Measurements from ENCODE around the gene ZNF652.
"Not testable (repeated sequence)": the region's sequence is repeated elsewhere in the genome, so short reads cannot be mapped to it uniquely, and the experiment has no call there.

Gene ZNF652

DNA sequence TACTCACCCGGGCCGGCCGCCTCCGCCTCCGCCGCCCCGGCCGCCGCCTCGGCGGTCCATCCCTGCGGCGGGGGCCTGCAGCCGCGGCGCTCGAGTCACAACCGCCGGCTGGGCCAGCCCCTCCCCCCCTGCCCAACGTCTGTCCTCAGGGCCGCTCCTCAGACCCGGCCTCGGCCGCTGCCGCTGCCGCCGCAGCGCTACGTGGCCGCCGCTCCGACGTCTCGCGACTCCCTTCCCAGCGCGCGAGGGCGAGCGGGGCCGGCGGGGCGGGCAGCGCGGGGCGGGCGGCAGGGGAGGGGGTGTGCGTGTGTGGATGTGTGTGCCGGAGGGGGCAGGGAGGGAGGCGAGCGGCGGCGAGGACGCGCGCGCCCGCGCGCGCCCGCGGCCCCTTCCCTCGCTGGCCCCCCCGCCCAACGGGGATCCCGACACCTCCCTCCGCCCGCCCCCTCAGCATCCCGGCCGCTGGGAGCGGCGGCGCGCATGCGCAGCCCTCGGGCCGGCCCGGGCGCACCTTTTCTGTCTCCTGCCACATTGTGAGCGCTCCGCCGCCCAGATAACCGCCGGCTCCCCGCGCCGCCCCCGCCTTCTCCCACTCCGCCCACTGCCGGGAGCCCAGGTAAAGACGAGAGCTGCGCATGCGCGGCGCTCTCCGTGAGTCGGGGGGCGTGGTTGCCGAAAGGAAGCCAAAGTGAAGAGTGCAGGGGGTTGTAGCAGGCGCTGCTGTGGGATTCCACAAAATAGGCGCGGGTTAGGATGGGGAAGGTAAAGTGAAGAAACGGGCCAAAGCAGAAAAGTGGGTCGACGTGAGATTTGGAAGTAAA is at the start of gene ZNF652:
TSS of gene ZNF652 (minus strand) at position 349 of the 821 bp plus-strand sequence. CDS start 44,525 bp downstream, outside the sequence.
- DNase-seq (ENCODE audit: low spot score) = peak; percentile 93

DNA sequence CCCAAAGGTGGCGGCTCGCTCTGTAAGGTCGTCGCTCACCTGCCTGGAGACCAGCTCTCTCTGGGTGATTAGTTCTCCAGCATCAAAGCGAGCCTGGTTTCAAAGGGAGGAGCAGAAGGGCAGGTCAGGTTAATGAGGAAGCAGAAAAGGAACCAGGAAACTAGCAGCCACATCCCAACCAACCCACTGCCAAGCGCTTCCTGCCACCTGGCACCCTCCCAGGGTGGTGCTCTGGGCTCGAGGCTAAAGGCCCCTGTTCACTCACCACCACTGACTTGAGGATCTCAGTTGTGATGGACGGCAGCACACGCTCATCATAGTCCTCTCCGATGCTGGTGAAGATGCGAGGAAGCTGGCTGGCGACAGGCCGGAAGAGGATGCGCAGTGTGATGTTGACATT is 47.0 kb upstream of the ZNF652 start:
- no peak for DNase-seq (ENCODE audit: low spot score)

DNA sequence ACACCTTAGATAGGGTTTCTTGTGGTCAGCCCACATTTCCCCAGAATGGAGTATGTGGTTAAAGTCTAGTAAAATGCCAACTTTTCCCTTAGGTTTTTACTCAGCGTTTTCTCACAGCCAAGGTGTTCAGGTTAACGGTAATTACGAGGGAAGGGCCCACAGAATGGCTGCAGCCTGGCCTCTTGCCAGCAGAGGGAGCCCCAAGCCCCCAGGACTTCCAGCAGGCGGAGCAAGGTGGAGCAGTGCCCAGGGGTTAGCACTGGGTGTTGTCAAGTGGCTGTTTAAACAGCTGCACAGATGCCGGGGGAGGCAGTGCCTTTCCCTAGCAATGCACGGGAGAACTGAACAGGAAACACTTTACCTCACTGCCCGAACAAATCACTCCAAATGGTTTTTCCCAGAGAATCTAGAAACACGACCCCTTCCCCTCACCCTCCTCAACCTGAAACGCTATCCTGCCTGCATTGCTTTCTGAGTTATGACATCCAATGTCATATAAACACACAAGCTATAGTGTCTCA is 46.0 kb upstream of the ZNF652 start:
- no peak for DNase-seq (ENCODE audit: low spot score)

DNA sequence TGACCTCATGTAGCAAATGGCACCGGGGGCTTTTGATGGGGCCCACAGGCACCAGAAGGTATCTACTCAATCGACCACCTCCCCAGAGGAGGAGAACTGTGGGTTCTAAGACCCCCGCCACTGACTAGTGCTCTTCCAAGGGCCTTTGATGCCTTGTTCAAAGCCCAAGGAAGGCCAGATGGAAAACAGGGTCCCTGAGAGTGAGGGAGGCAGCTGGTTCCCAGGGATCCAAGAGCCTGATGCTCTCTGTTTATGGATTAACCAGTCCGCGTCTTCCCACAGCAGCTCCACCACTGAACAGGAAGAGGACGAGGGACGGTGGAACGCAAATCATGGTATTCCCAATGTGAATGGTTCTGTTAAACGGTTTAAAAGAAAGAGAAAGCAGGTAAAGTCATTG is 45.0 kb upstream of the ZNF652 start:
- DNase-seq (ENCODE audit: low spot score) = no peak

DNA sequence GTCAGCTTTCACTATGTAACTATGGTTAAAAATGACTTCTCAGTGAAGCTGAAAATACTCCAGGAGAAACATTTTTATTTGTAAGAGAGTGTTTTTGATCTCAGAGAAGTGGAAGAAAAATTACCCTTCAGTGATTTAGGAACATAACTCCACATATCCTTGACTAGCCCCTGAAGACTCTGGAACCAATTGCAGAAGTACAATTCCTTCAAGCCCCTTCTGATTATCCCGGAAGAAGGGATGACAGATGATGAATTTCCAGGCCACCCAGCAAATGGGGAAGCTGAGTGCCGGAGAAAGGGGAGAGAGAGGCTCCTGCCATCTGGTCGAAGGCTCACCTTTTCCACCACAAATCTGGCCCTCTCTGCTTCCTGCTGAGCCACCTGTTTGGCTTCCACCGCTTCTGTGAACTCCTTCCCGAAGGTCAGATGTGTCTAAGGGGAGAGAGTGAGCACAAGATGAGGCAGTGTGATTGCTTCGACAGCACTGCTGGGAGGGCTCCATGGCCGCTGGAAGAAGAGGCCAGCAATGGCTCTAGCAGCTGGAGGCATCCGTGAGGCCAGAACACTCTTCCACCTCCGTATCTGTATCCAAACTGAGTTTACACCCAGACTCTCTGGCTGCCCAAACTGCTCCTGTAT is 44.5 kb upstream of the ZNF652 start:
- no peak for DNase-seq (ENCODE audit: low spot score)

DNA sequence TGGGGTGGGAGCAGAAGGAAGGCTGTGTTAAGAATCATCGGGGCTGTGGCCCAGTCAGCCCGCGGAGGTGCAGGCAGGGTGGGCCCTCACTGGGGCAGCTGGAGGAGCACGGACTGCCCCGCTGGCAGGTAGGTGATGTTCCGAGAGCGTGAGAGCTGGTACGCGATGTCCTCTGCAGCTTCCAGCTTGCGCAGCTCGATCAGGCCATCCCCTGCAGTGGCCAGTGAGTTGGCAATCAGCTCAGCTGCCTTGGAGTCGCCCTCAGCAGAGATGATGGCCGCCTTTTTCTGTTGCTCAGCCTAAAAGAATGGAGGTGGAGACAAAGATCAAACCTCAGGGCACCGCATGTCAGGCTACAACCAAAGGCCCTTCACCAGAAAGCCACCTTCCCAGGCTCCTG is 42.9 kb upstream of the ZNF652 start:
- no peak for DNase-seq (ENCODE audit: low spot score)

DNA sequence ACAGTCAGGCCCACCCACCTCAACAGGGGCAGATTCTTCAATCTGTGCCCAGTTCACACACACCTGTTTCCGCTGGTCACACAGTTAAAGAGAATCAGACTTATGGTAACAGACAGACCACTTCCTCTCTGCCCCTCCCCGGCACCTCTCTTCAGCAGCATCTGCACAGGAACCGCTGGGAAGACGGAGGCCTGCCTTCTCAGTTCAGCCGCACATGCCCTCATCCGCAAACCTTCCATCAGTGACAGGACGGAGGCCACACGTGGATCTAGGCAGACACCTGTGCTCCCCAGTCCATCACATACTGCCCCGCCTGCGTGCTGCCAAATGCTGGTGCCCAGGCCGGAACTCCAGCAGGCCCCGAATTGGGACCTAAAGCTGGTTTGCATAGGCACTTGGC is 42.3 kb upstream of the ZNF652 start:
- DNase-seq (ENCODE audit: low spot score) = no peak

DNA sequence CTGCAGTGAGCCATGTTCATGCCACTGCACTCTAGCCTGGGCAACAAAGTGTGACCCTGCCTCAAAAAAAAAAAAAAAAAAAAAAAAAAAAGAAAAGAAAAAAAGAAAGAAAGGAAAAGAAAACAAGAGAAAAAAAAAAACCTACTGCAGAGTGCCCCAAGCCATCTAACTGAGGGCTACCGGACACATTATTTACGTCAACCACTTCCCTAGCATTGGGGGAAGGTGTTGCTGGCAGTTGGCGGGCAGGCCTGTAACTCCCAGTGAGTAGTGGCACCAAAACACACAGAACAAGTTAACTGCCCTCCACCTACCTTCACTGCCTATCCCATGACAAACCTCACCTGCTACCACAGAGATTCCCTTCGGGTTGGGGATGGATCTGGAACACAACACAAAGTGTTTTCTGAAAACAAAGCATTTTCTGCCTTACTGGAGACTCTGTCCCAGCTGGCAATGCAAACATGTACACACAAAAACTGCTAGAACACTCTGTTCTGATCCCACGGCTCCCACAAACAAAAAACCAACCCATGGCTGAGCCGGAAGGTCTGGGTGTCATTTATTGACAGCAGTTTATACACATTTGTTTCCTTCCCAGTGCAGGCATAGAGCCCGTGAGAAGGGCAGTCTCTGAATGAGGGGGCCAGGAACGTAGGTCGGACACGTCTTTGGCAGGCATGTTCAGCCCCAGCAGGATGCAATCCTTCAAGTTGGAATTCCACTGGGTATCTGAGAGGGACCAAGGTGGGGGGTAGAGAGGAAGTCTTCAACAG is 41.7 kb upstream of the ZNF652 start:
- no peak for DNase-seq (ENCODE audit: low spot score)

DNA sequence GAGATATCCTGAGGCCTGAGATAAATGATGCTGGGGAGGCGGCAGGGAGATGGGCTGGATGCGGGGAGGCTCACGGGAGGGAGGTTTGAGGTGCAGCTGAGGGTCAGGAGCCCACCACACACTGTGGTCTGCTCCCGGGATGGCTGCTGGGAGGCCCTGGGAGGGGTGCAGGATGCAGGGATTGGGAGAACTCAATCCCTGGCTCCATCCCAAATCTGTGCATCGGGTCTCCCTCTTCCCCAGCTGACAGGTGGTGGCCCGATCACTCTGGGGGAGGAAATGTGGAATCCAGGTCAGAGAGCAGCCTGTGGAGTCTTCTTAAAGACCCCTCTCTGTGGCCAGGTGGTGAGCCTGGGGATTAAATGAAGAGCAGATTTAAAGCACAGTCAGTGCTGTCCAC is 40.7 kb upstream of the ZNF652 start:
- no peak for DNase-seq (ENCODE audit: low spot score)

DNA sequence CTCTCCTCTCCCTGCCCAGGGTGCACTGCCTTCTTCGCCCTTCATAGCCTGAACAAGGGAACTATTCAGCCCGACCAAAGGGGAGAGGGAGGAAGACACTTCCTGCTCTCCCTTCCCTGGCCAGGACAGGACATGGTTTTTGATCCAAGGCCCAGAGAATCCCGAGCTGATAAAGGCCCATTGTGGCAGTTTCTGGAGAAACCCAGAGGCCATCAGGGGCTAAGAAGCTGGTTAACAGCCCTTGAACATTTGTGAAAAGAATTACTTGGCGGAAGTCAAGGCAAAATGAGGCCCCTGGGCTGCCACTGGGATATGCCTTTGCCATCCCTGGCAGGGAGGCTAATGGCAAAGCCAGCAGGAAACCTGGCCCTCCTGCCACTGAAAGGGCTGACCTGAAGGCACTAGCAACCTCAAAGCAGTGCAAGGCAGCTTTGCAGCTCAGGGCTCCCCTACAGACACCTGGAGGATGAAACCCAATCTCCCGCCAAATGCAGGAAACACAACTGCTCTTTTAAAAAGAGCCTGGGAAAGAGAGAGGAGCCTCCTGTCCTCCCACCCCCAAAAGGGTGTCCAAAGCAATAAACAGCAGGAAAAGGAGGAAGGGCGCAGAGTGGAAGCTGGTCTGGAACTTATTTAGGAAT is 40.0 kb upstream of the ZNF652 start:
- DNase-seq (ENCODE audit: low spot score) = peak; percentile 87

DNA sequence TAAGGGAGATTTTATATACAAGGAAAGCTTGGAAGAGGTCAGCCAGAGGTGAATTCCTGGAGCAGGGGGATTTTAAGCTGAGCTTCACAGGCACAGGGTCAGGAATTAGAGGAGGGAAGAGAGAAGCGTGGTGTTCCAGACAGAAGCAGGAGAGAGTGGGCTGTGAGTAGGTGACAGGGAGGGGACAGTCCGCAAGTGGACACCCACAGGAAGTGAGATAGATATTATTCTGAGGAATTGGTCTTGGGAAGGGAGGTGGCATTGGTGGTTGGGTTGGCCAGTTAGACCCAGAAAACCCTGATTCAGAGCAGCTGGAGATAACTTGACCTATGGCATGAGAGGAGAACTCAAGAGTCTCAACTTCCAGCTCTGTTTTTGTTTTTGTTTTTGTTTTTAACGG is 37.9 kb upstream of the ZNF652 start:
- DNase-seq (ENCODE audit: low spot score) = no peak

DNA sequence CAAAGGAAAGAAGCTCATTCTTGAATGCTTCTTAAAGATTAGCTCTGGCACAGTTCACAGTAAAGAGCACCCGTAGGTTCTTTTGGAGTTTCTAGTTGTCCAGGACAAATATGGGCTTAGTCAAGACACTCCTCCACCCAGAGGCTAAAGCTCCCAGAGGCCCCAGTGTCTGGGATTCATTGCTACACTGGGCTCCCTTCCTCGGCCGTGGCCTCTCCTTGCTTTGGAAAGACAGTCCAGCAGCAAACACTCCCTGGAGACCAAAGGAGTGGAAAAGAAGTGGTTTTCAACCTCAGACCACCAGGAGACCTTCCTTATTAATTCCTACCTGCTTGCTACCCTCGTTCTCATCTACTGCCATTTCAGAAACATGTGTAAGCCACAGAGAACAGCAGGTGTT is 35.5 kb upstream of the ZNF652 start:
- no peak for DNase-seq (ENCODE audit: low spot score)

DNA sequence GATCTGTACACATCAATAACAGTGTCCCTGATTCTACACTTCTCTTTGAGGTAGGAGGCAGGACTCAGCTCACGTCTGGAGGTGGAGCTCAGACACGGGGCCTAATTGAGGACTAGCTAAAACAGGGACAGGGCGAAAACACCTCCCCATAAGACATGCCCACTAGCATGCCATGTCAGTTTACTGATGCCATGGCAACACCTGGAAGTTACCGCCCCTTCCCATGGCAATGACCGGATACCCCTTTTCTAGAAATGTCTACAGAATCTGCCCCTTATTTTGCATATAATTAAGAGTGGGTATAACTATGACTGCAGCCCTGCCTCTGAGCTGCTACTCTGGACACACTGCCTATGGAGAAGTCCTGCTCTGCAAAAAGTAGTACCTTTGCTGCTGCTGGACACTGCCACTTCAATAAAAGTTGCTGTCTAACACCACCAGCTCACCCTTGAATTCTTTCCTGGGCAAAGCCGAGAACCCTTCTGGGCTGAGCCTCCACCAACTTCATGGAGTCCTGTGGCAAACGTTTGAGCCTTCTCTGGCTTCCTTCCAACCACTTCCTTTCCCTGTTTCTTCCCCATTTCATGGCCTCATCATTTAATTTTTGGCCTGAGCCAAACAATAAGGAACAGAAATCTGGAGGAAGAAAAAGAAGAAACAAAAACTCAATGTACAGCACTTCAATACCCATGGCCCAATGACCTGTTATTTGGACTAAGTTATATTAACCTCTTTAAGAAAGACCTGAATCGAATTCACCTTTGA is 31.6 kb upstream of the ZNF652 start:
- DNase-seq (ENCODE audit: low spot score) = peak; percentile 44

DNA sequence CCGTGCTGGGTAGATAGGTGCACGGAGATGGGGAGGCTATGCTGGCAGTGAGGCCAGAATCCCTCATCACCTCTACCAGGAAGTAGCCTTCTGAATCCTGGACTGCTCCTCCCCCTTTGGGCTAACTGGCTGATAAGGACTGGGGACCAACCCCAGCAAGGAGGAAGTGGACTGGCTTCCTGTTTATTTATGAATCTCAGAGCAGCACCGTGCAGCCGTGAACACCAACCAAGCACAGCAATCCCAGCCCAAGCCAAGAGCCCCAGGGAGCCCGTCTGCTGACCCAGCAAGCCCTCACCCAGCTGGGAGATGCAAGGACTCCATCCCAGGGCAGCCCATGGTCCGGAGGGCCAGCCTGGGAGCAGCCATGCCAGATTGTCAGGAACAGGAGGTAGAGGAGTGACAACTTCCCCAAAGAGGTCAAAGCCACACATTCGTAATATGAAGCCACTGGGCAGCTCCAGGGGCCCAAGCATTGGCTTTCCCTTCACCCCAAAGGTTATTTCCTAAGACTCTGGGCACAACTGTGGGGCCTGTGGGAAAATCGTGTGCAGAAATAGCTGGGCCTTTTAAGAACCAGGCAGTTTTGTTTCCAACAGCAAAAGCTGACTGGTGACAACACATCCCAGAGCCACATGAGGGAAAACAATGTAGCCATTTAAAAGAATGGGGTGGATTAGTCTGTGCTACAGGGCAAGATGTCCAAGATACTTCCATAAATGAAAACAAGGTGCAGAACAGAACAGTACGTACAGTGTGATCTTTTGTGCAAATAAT is 28.7 kb upstream of the ZNF652 start:
- DNase-seq (ENCODE audit: low spot score) = peak; percentile 85

DNA sequence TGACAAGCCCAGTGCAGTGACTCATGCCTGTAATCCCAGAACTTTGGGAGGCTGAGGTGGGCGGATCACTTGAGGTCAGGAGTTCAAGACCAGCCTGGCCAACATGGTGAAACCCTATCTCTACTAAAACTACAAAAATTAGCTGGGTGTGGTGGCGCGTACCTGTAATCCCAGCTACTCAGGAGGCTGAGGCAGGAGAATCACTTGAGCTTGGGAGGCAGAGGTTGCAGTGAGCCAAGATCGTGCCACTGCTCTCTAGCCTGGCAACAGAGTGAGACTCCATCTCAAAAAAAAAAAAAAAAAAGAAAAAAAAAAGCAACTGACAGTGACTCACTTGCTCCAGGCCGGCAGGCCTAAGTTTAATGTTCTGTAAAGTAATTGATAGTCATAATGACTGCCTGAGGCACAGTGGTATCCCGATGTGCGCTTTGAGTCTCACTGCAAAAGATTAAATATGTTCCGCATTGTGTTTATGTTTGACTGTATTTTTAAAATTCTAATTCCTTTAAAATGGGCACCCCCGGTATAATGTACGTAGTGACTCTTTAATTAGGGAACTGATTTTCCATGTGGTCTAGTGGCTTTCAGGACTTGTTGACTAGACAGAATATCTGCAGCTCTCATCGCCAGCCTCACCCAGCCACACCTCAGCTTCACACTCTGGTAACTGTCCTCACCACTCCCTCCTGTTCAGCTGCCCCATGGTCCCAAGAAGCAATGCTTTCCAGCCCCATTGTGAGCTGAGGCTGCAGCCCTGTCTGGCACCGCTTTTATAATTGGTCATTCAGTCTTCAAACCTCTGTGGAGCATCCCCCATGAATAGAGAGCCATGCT is 27.7 kb upstream of the ZNF652 start:
- DNase-seq (ENCODE audit: low spot score) = not testable (repeated sequence)

DNA sequence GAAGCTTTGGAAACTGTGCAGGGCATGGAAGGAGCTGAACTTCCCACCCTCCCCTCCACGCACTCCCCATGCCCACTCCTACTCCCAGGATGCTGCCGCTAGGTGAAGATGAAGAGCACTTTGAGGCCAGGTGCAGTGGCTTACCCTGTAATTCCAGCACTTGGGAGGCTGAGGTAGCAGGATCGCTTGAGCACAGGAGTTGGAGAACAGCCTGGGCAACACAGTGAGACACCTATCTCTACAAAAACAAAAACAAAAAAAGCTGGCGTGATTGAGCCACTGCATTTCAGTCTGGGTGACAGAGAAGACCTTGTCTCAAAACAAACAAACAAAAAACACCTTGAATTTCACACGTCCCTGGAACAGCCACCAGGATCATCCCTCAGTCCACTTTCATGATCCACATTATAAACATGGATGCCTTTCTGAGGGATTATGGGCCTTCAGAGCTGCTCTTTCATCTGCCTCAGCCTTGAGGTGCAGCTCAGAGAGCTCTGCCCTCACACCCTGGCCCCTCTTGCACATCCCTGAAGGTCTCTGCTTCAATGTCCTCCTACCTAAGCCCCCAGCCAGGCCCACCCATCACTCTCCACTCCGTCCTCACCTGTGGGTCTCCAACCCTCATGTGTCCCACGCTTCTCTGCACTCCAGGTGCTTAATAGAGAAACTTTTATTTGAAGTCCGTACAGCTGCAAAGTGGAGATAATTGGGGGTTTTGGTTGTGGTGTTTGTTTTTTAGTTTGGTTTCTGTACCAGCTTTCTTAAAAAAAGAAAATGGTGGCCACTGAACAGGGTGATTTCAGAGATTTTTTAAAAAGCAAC is 26.9 kb upstream of the ZNF652 start:
- DNase-seq (ENCODE audit: low spot score) = no peak

DNA sequence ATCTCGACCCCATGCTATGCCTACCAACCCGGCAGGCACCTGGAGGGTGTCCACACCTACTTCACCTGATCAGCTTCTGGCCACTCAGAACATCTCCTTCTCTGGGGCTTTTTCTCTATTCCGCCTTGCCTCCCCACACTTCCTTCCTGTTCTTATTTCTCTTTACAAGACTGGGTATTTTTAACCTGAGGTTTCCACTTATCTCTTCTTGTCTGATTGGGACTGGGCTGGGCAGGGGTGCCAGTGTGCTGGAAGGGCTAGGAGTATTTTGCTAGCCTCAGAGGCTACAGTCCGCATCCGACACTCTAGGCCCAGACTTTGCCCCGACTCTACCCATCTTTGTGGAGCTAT is 26.2 kb upstream of the ZNF652 start:
- no peak for DNase-seq (ENCODE audit: low spot score)

DNA sequence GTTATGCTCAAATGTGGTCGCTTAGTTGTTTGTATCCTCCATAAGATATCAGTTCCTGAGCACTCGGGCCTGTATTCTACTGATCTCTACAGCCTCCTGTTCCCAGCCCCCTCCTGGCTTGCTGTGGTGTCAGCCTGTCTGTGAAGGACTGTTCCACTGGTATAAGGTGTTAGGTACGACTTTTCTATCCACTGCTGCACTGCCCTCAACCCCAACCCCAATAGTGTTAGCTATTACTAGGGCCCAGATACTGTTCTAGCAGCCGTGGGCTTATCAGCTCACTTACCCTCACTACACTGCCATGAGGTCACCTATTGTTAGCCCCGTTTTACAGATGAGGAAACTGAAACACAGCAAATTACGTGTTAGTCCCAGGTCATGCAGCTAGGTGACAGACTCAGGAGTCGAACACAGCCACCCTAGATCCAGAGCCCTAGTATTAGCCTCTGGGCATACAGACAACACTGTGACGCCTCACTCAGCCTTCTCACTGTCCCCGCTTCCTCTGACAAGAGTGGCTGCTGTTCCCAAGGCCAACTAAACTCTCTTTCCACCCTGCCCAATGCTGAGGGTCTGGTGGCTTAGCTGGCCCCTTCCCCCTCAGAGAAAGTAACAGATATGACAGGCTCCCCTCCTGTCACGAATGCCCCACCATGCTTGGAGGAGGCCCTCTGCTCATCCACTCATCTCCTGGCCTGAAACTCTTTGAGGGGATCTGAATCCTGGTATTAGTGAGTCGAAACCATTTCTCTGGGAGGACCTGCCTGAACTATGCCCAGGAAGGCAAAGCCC is 25.6 kb upstream of the ZNF652 start:
- no peak for DNase-seq (ENCODE audit: low spot score)
